PFSK-1 (cell line): ENCODE results near the gene SLC24A4.

Source experiments
- FOXP2 ChIP-seq: optimal IDR thresholded peaks from 2 replicates; pipeline ENCODE3; 2011; ENCODE audit warnings: borderline replicate concordance, control low read depth, inconsistent platforms; ENCODE audit not compliant: insufficient read depth; ENCODE audit errors: extremely low read length, extremely low read depth
- POLR2AphosphoS5 ChIP-seq: IDR thresholded peaks from 2 replicates; pipeline ENCODE4 v1.6.1; 2012; ENCODE audit warnings: low read depth, mild to moderate bottlenecking, control low read depth, low read length, moderate library complexity
- REST ChIP-seq, 2 experiments: IDR thresholded peaks; 2 replicates each; pipeline versions ENCODE4 v1.6.1 to v1.8.0; 2011 to 2012; ENCODE audit warnings: low read depth in 2 of 2, low read length in 2 of 2, control low read depth in 1 of 2, inconsistent platforms in 1 of 2, mild to moderate bottlenecking in 1 of 2, moderate library complexity in 1 of 2; ENCODE audit not compliant: insufficient read depth in 1 of 2
- SIN3A ChIP-seq: IDR thresholded peaks from 2 replicates; pipeline ENCODE4 v1.6.1; 2012; ENCODE audit warnings: mild to moderate bottlenecking, low read length, moderate library complexity, borderline replicate concordance; ENCODE audit not compliant: insufficient read depth
- TAF1 ChIP-seq: IDR thresholded peaks from 2 replicates; pipeline ENCODE4 v1.6.1; 2012; ENCODE audit warnings: low read length, control low read depth, borderline replicate concordance; ENCODE audit not compliant: insufficient read depth

The SLC24A4 gene

GRCh38 chr14:92482621-92483319 lies 159.8 kb downstream of the SLC24A4 start:
- TF ChIP-seq POLR2AphosphoS5 = no peak
- no peak for TF ChIP-seq FOXP2
- no peak for TF ChIP-seq SIN3A
- TF ChIP-seq TAF1 = no peak
- no peak for TF ChIP-seq REST (IDR thresholded peaks at IDR 0.05; ENCODE audit: insufficient read depth in 1 of 2, low read depth in 2 of 2, low read length in 2 of 2)

- TF ChIP-seq SIN3A = no peak
- no peak for TF ChIP-seq TAF1
- no peak for TF ChIP-seq REST (IDR thresholded peaks at IDR 0.05; ENCODE audit: insufficient read depth in 1 of 2, low read depth in 2 of 2, low read length in 2 of 2)
- no peak for TF ChIP-seq FOXP2
- no peak for TF ChIP-seq POLR2AphosphoS5
Measured at GRCh38 chr14:92484132-92484823, 161.3 kb downstream of the SLC24A4 start.

GRCh38 chr14:92486881-92487280 lies 163.9 kb downstream of the SLC24A4 start:
- TF ChIP-seq FOXP2 (no peak), SIN3A (no peak), REST (IDR thresholded peaks at IDR 0.05; ENCODE audit: insufficient read depth in 1 of 2, low read depth in 2 of 2, low read length in 2 of 2) (no peak), TAF1 (no peak), POLR2AphosphoS5 (no peak)

GRCh38 chr14:92487513-92488133 lies 164.7 kb downstream of the SLC24A4 start:
- no peak for TF ChIP-seq REST (IDR thresholded peaks at IDR 0.05; ENCODE audit: insufficient read depth in 1 of 2, low read depth in 2 of 2, low read length in 2 of 2)
- no peak for TF ChIP-seq SIN3A
- no peak for TF ChIP-seq POLR2AphosphoS5
- TF ChIP-seq TAF1 = no peak
- no peak for TF ChIP-seq FOXP2
